GM19099 (cell line): ENCODE results near the gene ZNF286A.
"Not testable (repeated sequence)": the region's sequence is repeated elsewhere in the genome, so short reads cannot be mapped to it uniquely, and the experiment has no call there.

Experiments used
- POLR2A ChIP-seq: IDR thresholded peaks from 3 replicates; pipeline ENCODE4 v1.6.1; 2011; ENCODE audit warnings: low read depth; ENCODE audit not compliant: insufficient read length; ENCODE audit errors: extremely low read depth

Gene ZNF286A

DNA sequence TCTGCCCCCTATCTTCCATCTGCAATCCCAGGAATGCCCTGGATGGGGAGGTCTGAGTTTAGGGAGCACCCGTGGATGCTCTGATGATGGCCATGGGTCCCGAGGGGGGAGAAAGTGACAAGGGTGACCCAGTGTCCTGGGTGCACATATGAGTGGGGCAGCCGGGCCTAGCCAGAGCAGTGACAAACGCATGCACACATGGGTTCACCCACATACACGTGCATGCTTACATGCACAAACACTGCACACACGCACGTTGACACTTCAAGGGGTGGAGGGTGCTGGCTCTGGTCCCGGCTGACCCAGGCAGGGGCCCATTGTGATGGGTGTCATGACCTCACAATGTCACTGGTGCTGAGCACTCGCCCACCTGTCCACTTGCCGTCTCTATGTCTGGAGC is 32.3 kb downstream of the ZNF286A start, which contains the start of gene TBC1D26:
TSS of gene TBC1D26 (plus strand) at position 384 of the 400 bp plus-strand sequence. CDS start 3,066 bp downstream, outside the sequence.
- not testable (repeated sequence) for TF ChIP-seq POLR2A

DNA sequence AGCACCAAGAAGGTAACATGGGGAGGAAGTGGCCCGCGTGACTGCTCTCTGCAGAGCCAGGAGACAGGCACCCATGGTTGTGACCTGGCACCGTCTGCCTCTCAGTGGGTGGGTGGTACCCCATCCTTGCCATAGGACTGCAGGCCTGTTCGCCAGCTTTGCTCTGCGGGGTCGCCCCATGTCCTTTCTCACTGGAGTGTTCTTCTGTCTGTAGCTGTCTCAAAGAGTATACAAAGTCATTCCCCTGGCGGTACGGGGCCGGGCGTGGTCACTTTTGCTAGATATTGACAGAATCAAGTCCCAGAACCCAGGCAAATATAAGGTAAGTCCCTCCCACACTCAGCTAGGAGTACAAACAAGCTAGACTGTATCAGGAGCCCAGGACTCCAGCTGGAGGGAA is 38.5 kb downstream of the ZNF286A start:
- no peak for TF ChIP-seq POLR2A

DNA sequence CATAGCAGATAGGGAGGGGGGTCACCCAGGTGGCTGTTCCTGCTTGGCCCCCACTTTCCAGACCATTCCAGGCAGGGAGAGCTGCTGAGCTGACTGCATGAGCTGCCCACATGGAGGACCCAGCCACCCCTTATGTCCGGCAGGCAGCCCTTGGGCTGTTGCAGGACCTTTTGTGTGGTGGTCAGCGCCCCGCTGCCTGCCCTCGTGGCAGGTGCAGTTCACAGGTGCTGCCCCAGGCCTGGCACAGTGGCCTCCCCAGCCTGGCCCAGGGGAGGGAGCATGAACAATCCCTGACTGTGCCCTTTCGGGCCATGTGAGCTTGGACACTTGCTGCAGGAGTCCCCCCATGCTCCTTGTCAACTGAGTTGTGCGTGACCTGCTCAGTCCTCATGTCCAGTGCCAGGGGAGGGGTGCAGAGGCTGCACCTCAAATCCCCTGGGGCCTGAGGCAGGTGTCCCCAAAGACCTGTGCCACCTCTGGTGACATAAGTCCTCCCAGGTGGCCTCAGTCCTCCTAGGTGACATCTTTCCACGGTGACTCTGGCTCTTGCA is 41.1 kb downstream of the ZNF286A start:
- no peak for TF ChIP-seq POLR2A

DNA sequence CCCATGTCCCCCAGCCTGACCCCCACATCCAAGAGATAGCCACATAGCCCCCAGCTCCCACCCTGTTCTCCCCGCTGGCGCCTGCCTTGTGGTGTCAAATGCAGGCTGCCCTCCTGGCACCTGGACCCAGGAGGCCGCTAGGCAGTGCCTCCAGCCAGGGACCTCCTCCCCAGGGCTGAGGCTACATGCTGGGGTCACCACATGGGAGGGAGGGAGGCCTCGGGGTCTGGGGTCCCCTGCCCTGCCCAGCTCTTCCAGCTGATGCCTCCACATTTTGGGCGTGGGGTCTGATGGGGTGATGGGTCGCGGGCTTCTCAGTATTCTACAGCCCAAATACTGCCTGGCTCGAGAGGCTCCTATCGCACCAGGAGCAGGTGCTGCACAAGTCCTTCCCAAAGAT is 42.1 kb downstream of the ZNF286A start:
- no peak for TF ChIP-seq POLR2A

DNA sequence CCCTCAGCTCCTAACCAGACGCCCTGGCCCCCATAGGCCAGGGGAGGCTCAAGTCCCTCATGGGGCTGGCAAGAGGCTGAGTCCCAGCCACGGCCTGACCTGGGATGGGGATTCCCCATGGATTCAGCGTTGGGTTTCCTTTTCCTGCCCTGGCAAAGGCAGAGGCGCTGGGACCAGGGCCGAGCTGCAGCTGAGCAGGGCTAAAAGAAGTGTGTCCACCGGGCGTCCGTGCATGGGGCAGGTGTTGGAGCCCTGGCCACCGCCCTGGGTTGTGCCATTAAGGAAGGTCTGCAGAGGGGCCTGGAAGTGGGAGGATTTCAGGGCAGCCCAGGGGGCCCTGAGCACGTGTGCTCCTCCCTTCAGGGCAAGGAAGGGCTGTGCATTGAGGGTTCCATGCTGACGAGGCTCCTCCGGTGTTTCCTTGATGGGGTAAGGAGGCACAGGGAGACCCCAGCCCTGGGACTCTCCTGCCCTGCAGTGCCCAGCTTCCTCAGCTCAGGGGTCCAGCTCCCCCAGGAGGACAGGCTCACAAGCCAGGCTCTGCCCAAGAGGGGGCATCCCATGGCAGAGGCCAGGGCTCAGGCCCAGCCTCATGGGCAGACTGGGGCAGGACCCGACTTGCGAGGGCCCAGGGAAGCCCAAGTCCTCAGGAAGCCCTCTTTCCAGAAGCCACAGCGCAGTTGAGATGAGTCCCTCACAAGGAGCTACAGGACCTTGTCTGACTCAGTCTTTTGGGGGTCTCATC is 42.7 kb downstream of the ZNF286A start:
- no peak for TF ChIP-seq POLR2A

DNA sequence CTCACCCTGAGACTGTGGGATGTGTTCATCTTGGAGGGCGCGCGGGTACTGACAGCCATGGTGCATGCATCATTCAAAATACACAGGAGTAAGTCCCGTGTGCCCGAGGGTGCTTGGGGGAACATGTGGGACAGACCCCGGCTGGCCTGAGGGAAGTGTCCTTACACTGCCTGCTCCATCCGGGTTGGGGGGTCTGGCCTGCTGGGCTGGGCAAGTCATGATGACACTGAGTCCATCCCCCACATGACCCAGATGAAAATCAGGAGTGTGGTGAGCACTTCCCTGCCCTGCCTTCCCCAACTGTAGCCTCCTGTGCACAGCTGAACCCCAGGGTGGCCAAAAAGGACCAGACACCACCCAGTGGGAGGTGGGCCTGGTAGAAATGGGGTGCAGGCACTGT is 43.4 kb downstream of the ZNF286A start:
- no peak for TF ChIP-seq POLR2A

DNA sequence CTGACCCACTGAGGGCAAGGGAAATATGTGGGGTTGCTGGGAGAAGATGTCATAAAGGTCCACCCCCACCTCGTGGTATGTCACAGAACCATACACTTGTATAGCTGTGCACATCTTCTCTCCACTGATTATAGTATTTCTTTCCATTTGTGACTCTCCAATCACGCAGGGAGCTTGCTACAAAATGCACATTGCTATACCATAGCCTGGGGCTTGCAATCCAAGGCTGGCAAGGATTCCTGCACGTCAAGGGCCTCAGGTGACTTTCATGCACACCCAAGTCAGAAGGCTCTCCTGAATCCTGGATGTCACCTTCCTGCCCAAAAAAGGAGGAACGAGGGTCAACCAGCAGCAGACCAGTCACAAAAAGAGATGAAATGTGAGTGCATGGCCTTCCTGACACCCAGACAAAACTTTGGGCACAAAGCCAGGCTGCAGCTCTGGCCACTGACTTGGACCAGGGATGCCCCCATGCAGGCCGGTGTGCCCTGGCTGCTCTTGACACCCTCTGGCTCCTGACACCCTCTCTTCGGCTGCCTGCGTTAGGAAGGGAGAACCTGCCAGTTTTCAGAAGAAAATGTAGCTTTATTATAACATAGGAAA is 44.6 kb downstream of the ZNF286A start:
- TF ChIP-seq POLR2A: no peak

DNA sequence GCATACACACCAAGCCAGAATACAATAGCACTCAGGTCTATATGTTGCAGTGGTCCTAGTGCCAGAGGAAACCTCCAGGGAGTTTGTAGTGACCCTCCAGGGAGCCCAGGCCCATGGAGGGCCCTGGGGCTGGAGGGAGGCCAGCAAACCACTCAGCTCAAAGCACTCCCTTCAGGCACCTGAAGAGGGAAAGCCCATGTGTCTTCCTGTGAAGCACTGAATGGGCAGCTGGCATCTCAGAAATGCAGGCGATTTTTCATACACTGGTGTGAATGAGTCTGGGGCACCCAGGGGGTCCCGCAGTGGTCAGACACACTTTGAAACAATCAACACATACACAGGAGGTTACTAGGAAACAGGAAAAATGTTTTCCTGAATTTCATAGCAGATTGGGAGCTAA is 45.3 kb downstream of the ZNF286A start:
- no peak for TF ChIP-seq POLR2A
